Fibroblast of lung (primary cell): ENCODE measurements around the gene PCTP.

ENCODE experiments used
- CTCF ChIP-seq, 2 donors: IDR thresholded peaks in 1 of 2; conservative IDR thresholded peaks in 1 of 2; 1 replicate in 1 of 2; 2 replicates in 1 of 2; pipeline ENCODE4 v1.5.1; 2011 to 2012; ENCODE audit warnings: low read length in 2 of 2, control low read depth in 1 of 2, inconsistent platforms in 1 of 2, low read depth in 1 of 2, mild to moderate bottlenecking in 1 of 2
- EZH2 ChIP-seq: IDR thresholded peaks from 2 replicates; pipeline ENCODE4 v1.5.1; 2012; ENCODE audit warnings: low read length, control low read depth, mild to moderate bottlenecking; ENCODE audit errors: missing control alignments

GRCh38 chr17:55748841-55749240 lies 2.0 kb upstream of the PCTP start:
- no peak for TF ChIP-seq CTCF (conservative IDR thresholded peaks at IDR 0.05 in 1 of 2, IDR thresholded peaks at IDR 0.05 in 1 of 2; ENCODE audit: low read depth in 1 of 2, low read length in 2 of 2)
- TF ChIP-seq EZH2 = no peak
